Measurements from ENCODE around the gene TTC21A.

The TTC21A gene

GRCh38 chr3:39088456-39088855 is 19.0 kb upstream of the TTC21A start:
- H3K27me3 Mint-ChIP-seq (ENCODE audit: low read depth): no peaks in the 10 kb centered on the region
- H3K9me3 Mint-ChIP-seq: no peaks in the 10 kb centered on the region
- H3K4me1 Mint-ChIP-seq (ENCODE audit: low read depth): no peaks in the 10 kb centered on the region
- peaks cover 31% of the 10 kb centered on the region for H3K36me3 Mint-ChIP-seq (ENCODE audit: low read depth)
- H3K4me3 Mint-ChIP-seq: no peak overlapping the region
- H3K27ac Mint-ChIP-seq: no peak overlapping the region

GRCh38 chr3:39088889-39089288 is 18.6 kb upstream of the TTC21A start:
- no peaks in the 10 kb centered on the region for H3K9me3 Mint-ChIP-seq
- no peak overlapping the region for H3K4me3 Mint-ChIP-seq
- H3K27me3 Mint-ChIP-seq (ENCODE audit: low read depth): no peaks in the 10 kb centered on the region
- H3K36me3 Mint-ChIP-seq (ENCODE audit: low read depth): peaks cover 32% of the 10 kb centered on the region
- H3K4me1 Mint-ChIP-seq (ENCODE audit: low read depth): no peaks in the 10 kb centered on the region
- no peak overlapping the region for H3K27ac Mint-ChIP-seq

- no peak overlapping the region for H3K4me3 Mint-ChIP-seq
- no peaks in the 10 kb centered on the region for H3K9me3 Mint-ChIP-seq
- no peaks in the 10 kb centered on the region for H3K27me3 Mint-ChIP-seq (ENCODE audit: low read depth)
- no peak overlapping the region for H3K27ac Mint-ChIP-seq
- no peaks in the 10 kb centered on the region for H3K4me1 Mint-ChIP-seq (ENCODE audit: low read depth)
- peaks cover 41% of the 10 kb centered on the region for H3K36me3 Mint-ChIP-seq (ENCODE audit: low read depth)
These were observed 16.6 kb upstream of the TTC21A start for GRCh38 chr3:39090922-39091321.

GRCh38 chr3:39094851-39095677 is 12.4 kb upstream of the TTC21A start:
- H3K27ac Mint-ChIP-seq: no peak overlapping the region
- no peak overlapping the region for H3K4me3 Mint-ChIP-seq
- H3K9me3 Mint-ChIP-seq: no peaks in the 10 kb centered on the region

GRCh38 chr3:39095778-39096177 is 11.7 kb upstream of the TTC21A start:
- H3K27ac Mint-ChIP-seq: no peak overlapping the region

More at GRCh38 chr3:39094851-39095677, 12.4 kb upstream of the TTC21A start:
- Mint-ChIP-seq H3K36me3 (ENCODE audit: low read depth) (peaks cover 38% of the 10 kb centered on the region), H3K4me1 (ENCODE audit: low read depth) (no peaks in the 10 kb centered on the region), H3K27me3 (ENCODE audit: low read depth) (no peaks in the 10 kb centered on the region)

GRCh38 chr3:39096775-39097174 is 10.7 kb upstream of the TTC21A start:
- Mint-ChIP-seq H3K27me3 (ENCODE audit: low read depth) (no peaks in the 10 kb centered on the region), H3K4me3 (no peak overlapping the region), H3K4me1 (ENCODE audit: low read depth) (peaks cover 6% of the 10 kb centered on the region), H3K36me3 (ENCODE audit: low read depth) (peaks cover 33% of the 10 kb centered on the region), H3K27ac (no peak overlapping the region), H3K9me3 (no peaks in the 10 kb centered on the region)

More at GRCh38 chr3:39095778-39096177, 11.7 kb upstream of the TTC21A start:
- H3K27me3 Mint-ChIP-seq (ENCODE audit: low read depth): no peaks in the 10 kb centered on the region
- H3K4me1 Mint-ChIP-seq (ENCODE audit: low read depth): no peaks in the 10 kb centered on the region
- H3K9me3 Mint-ChIP-seq: no peaks in the 10 kb centered on the region
- H3K36me3 Mint-ChIP-seq (ENCODE audit: low read depth): peaks cover 33% of the 10 kb centered on the region
- no peak overlapping the region for H3K4me3 Mint-ChIP-seq

GRCh38 chr3:39097716-39098472 is 9.6 kb upstream of the TTC21A start:
- Mint-ChIP-seq H3K27me3 (ENCODE audit: low read depth) (no peaks in the 10 kb centered on the region), H3K27ac (no peak overlapping the region), H3K4me3 (no peak overlapping the region), H3K36me3 (ENCODE audit: low read depth) (peaks cover 29% of the 10 kb centered on the region), H3K9me3 (no peaks in the 10 kb centered on the region), H3K4me1 (ENCODE audit: low read depth) (peaks cover 9% of the 10 kb centered on the region)

GRCh38 chr3:39098473-39099000 is 8.9 kb upstream of the TTC21A start:
- no peak overlapping the region for H3K27ac Mint-ChIP-seq
- H3K4me3 Mint-ChIP-seq: no peak overlapping the region
- peaks cover 14% of the 10 kb centered on the region for H3K4me1 Mint-ChIP-seq (ENCODE audit: low read depth)
- peaks cover 29% of the 10 kb centered on the region for H3K36me3 Mint-ChIP-seq (ENCODE audit: low read depth)
- H3K9me3 Mint-ChIP-seq: no peaks in the 10 kb centered on the region
- no peaks in the 10 kb centered on the region for H3K27me3 Mint-ChIP-seq (ENCODE audit: low read depth)

GRCh38 chr3:39099242-39099641 is 8.2 kb upstream of the TTC21A start:
- H3K4me1 Mint-ChIP-seq (ENCODE audit: low read depth): peaks cover 16% of the 10 kb centered on the region
- peaks cover 22% of the 10 kb centered on the region for H3K36me3 Mint-ChIP-seq (ENCODE audit: low read depth)
- no peak overlapping the region for H3K27ac Mint-ChIP-seq

GRCh38 chr3:39099738-39100499 is 7.6 kb upstream of the TTC21A start:
- Mint-ChIP-seq H3K9me3 (no peaks in the 10 kb centered on the region), H3K4me1 (ENCODE audit: low read depth) (peaks cover 17% of the 10 kb centered on the region), H3K27ac (no peak overlapping the region), H3K4me3 (no peak overlapping the region), H3K36me3 (ENCODE audit: low read depth) (peaks cover 18% of the 10 kb centered on the region), H3K27me3 (ENCODE audit: low read depth) (no peaks in the 10 kb centered on the region)

More at GRCh38 chr3:39099242-39099641, 8.2 kb upstream of the TTC21A start:
- Mint-ChIP-seq H3K4me3 (no peak overlapping the region), H3K27me3 (ENCODE audit: low read depth) (no peaks in the 10 kb centered on the region), H3K9me3 (no peaks in the 10 kb centered on the region)

- peaks cover 12% of the 10 kb centered on the region for H3K36me3 Mint-ChIP-seq (ENCODE audit: low read depth)
- H3K4me1 Mint-ChIP-seq (ENCODE audit: low read depth): peaks cover 22% of the 10 kb centered on the region
- no peak overlapping the region for H3K27ac Mint-ChIP-seq
- H3K9me3 Mint-ChIP-seq: no peaks in the 10 kb centered on the region
- H3K4me3 Mint-ChIP-seq: no peak overlapping the region
- H3K27me3 Mint-ChIP-seq (ENCODE audit: low read depth): no peaks in the 10 kb centered on the region
These were observed 7.0 kb upstream of the TTC21A start for GRCh38 chr3:39100500-39100886.

- Mint-ChIP-seq H3K27ac (no peak overlapping the region), H3K4me1 (ENCODE audit: low read depth) (peaks cover 28% of the 10 kb centered on the region), H3K36me3 (ENCODE audit: low read depth) (peaks cover 11% of the 10 kb centered on the region), H3K9me3 (no peaks in the 10 kb centered on the region), H3K4me3 (no peak overlapping the region), H3K27me3 (ENCODE audit: low read depth) (peaks cover 4% of the 10 kb centered on the region)
These were observed 6.3 kb upstream of the TTC21A start for GRCh38 chr3:39101022-39101689.

GRCh38 chr3:39102504-39103323 is 4.8 kb upstream of the TTC21A start:
- Mint-ChIP-seq H3K27ac (no peak overlapping the region), H3K9me3 (no peaks in the 10 kb centered on the region), H3K27me3 (ENCODE audit: low read depth) (peaks cover 5% of the 10 kb centered on the region), H3K36me3 (ENCODE audit: low read depth) (no peaks in the 10 kb centered on the region), H3K4me1 (ENCODE audit: low read depth) (peaks cover 37% of the 10 kb centered on the region), H3K4me3 (no peak overlapping the region)

Measured in T-helper 1 cell treated with Interleukin-12 subunit alpha and Interleukin-12 subunit beta and Interleukin-4 antibody, amounts not matched to agents 30 μg/mL and 1 μg/mL, for 36 hours (primary cell).